ENCODE results near the gene CCDC40. TPM values are rescaled to one million over a fixed set of nuclear protein-coding genes. Genes with fewer than 3 reads are reported as not detected.

Gene CCDC40
- total RNA-seq, 1 experiment from 2014 or later, result 7.5 TPM

- no peaks in the 10 kb centered on the region for H4K20me1 ChIP-seq (ENCODE audit: low read length)
- H3K27ac ChIP-seq (ENCODE audit: low read length), result no peak overlapping the region
- DNase-seq, result peak; percentile 89
- H3K9ac ChIP-seq (ENCODE audit: low read length), result no peak overlapping the region
- H3K4me2 ChIP-seq (ENCODE audit: low read length), result no peak overlapping the region
- POLR2A ChIA-PET (ENCODE audit: unreplicated experiment), result interaction anchor here (0.6 kb wide), 3 partner anchors 13 to 189 kb away, joined by 3 to 4 read pairs (median 3); no protein-coding TSS in a partner anchor
- no peaks in the 10 kb centered on the region for H3K9me3 ChIP-seq (ENCODE audit: low read length)
- intact Hi-C loops (cut with micrococcal nuclease), result loop anchor here (2.0 to 5.0 kb wide), 2 partner anchors 20 to 74 kb away; no protein-coding TSS in a partner anchor
- no peaks in the 10 kb centered on the region for H3K36me3 ChIP-seq (ENCODE audit: low read depth, low read length)
- ATAC-seq, result peak; percentile 87
- no peaks in the 10 kb centered on the region for H3K9me2 ChIP-seq (replicated peaks; ENCODE audit: low read length)
- no peak overlapping the region for H3K4me3 ChIP-seq (ENCODE audit: low read length)
- 0 out of 2 replicates have a peak overlapping the region, but pooled peaks have one; percentile 20 for H2AFZ ChIP-seq (ENCODE audit: low read length)
- H3K27me3 ChIP-seq (ENCODE audit: low read length), result no peaks in the 10 kb centered on the region
- CTCF ChIA-PET, result interaction anchor here (0.5 to 1.3 kb wide), 10 partner anchors 13 to 367 kb away, joined by 3 to 6 read pairs (median 4); partner anchors contain the start of genes CBX8 and GAA
- TSS peak; percentile 13 for BruUV-seq (replicated peaks)
- H3K79me2 ChIP-seq (ENCODE audit: low read length), result no peaks in the 10 kb centered on the region
- no peak for TF ChIP-seq EZH2phosphoT487 (IDR thresholded peaks at IDR 0.05; ENCODE audit: borderline replicate concordance, low read length)
- peak; percentile 98 for TF ChIP-seq CTCF (conservative IDR thresholded peaks at IDR 0.05; ENCODE audit: low read depth, low read length)
- peaks cover 8% of the 10 kb centered on the region; the same call in 1 of the 2 replicates for H3K4me1 ChIP-seq (ENCODE audit: insufficient read depth, low read length)
- H3F3A ChIP-seq (ENCODE audit: low read length, unreplicated experiment), result no peaks in the 10 kb centered on the region
These were observed 28.0 kb upstream of the CCDC40 start for GRCh38 chr17:80008383-80008840.

GRCh38 chr17:80008848-80009247 is 27.6 kb upstream of the CCDC40 start:
- no peak for TF ChIP-seq EZH2phosphoT487 (IDR thresholded peaks at IDR 0.05; ENCODE audit: borderline replicate concordance, low read length)
- Histone ChIP-seq H3F3A (ENCODE audit: low read length, unreplicated experiment) (no peaks in the 10 kb centered on the region), H3K36me3 (ENCODE audit: low read depth, low read length) (no peaks in the 10 kb centered on the region), H2AFZ (ENCODE audit: low read length) (0 out of 2 replicates have a peak overlapping the region, but pooled peaks have one; percentile 20), H4K20me1 (ENCODE audit: low read length) (no peaks in the 10 kb centered on the region), H3K79me2 (ENCODE audit: low read length) (no peaks in the 10 kb centered on the region), H3K27ac (ENCODE audit: low read length) (no peak overlapping the region), H3K9me2 (replicated peaks; ENCODE audit: low read length) (no peaks in the 10 kb centered on the region), H3K4me2 (ENCODE audit: low read length) (no peak overlapping the region), H3K4me1 (ENCODE audit: insufficient read depth, low read length) (peaks cover 8% of the 10 kb centered on the region; the same call in 1 of the 2 replicates), H3K4me3 (ENCODE audit: low read length) (no peak overlapping the region), H3K9me3 (ENCODE audit: low read length) (no peaks in the 10 kb centered on the region), H3K27me3 (ENCODE audit: low read length) (no peaks in the 10 kb centered on the region), H3K9ac (ENCODE audit: low read length) (no peak overlapping the region)
- CTCF ChIA-PET, result interaction anchor here (0.5 to 1.3 kb wide), 7 partner anchors 13 to 366 kb away, joined by 3 to 6 read pairs (median 4); partner anchors contain the start of genes CBX8 and GAA
- intact Hi-C loops (cut with micrococcal nuclease), result loop anchor here (2.0 to 5.0 kb wide), 2 partner anchors 20 to 73 kb away; no protein-coding TSS in a partner anchor
- POLR2A ChIA-PET (ENCODE audit: unreplicated experiment), result interaction anchor here (0.6 kb wide), 3 partner anchors 13 to 189 kb away, joined by 3 to 4 read pairs (median 3); no protein-coding TSS in a partner anchor
- DNase-seq (no peak), ATAC-seq (no peak)
- no TSS peak for BruUV-seq (replicated peaks)

- intact Hi-C loops (cut with micrococcal nuclease), result loop anchor here (2.0 to 5.0 kb wide), 2 partner anchors 19 to 73 kb away; no protein-coding TSS in a partner anchor
- Histone ChIP-seq H4K20me1 (ENCODE audit: low read length) (no peaks in the 10 kb centered on the region), H3K27ac (ENCODE audit: low read length) (no peak overlapping the region), H3K4me1 (ENCODE audit: insufficient read depth, low read length) (peaks cover 8% of the 10 kb centered on the region; the same call in 1 of the 2 replicates), H3K9ac (ENCODE audit: low read length) (no peak overlapping the region), H3K4me3 (ENCODE audit: low read length) (no peak overlapping the region), H3K9me2 (replicated peaks; ENCODE audit: low read length) (no peaks in the 10 kb centered on the region), H3K4me2 (ENCODE audit: low read length) (no peak overlapping the region), H3K27me3 (ENCODE audit: low read length) (no peaks in the 10 kb centered on the region), H3F3A (ENCODE audit: low read length, unreplicated experiment) (no peaks in the 10 kb centered on the region), H3K9me3 (ENCODE audit: low read length) (no peaks in the 10 kb centered on the region), H2AFZ (ENCODE audit: low read length) (no peak overlapping the region), H3K36me3 (ENCODE audit: low read depth, low read length) (no peaks in the 10 kb centered on the region), H3K79me2 (ENCODE audit: low read length) (no peaks in the 10 kb centered on the region)
- no TSS peak for BruUV-seq (replicated peaks)
- TF ChIP-seq CTCF (conservative IDR thresholded peaks at IDR 0.05; ENCODE audit: low read depth, low read length), result no peak
- TF ChIP-seq EZH2 (IDR thresholded peaks at IDR 0.05; ENCODE audit: low read length, unreplicated experiment), result no peak
- no peak for TF ChIP-seq EZH2phosphoT487 (IDR thresholded peaks at IDR 0.05; ENCODE audit: borderline replicate concordance, low read length)
- ChIA-PET CTCF (interaction anchor here (1.3 kb wide), 1 partner anchor 73 kb away, joined by 6 read pairs; no protein-coding TSS in a partner anchor), POLR2A (ENCODE audit: unreplicated experiment) (no interaction called here)
- DNase-seq (no peak), ATAC-seq (no peak)
These were observed 26.8 kb upstream of the CCDC40 start for GRCh38 chr17:80009391-80010282.
